H1 (cell line): Measurements from ENCODE around the gene DDX55. TPM values are rescaled to one million over a fixed set of nuclear protein-coding genes. Genes with fewer than 3 reads are reported as not detected.

Experiments used
- BACH1 ChIP-seq: IDR thresholded peaks from 2 replicates; pipeline ENCODE4 v1.6.1; 2012; ENCODE audit warnings: low read length, improper control_type of control experiment
- CBX8 ChIP-seq: fragments of 300-800, 300-1000 bp; sonication (generic); IDR thresholded peaks from 2 replicates; pipeline ENCODE4 v1.7.1; 2016; ENCODE audit warnings: low read depth, low read length, borderline replicate concordance
- SIX5 ChIP-seq: IDR thresholded peaks from 2 replicates; pipeline ENCODE4 v1.6.1; 2011; ENCODE audit warnings: mild to moderate bottlenecking, low read depth, low read length
- polyA plus RNA-seq, 7 experiments: library from polyadenylated mRNA; depleted of rRNA in 3 of 7; stranded (reverse) in 5 of 7; unstranded in 2 of 7; fragments of >200 nt in 5 of 7; fragments of 200-250 nt in 2 of 7; gene quantifications; 1 replicate in 5 of 7; 2 replicates in 1 of 7; 4 replicates in 1 of 7; pipeline versions ENCODE4 v1.2.1 to v1.2.3, GENCODE V29; 2011 to 2013; ENCODE audit warnings: missing spikeins in 2 of 7, mixed read lengths in 2 of 7
- total RNA-seq: library from RNA; stranded (reverse); fragmentation: NEBNext Ultra II Directional; extraction: Animal tissue kit (Norgen Biotek cat#: 25700); gene quantifications from 2 replicates; pipeline ENCODE4 v1.2.1, GENCODE V29; 2021

Gene DDX55
- total and polyA plus RNA-seq, 2 of the 8 experiments (the other 6 are each of a cell fraction or from before 2014, with no cell fraction given), result 25.8 to 37.7 TPM

DNA sequence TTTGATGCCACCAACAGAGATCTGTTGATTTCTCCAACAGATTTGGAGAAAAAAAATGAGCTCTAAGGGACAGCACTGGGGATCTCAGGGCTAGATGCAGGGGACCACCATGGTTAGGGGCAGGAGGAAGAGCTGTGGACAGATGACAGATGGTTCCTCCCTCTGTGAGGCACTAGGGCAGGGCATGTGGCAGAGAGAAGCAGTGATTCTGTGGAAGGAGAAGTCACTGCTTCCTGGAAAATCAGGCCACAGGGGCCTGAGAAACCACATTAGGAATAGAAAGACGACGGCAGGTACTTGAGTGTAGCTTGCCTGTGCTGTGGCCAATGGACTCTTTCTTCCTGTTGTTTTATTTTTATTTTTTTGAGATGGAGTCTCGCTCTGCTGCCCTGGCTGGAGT, 42.4 kb upstream of the DDX55 start (continued):
- TF ChIP-seq CBX8, result no peak
- TF ChIP-seq BACH1, result no peak
- TF ChIP-seq SIX5, result no peak
